ENCODE measurements around the gene FNDC3B.
"Not testable (repeated sequence)": the region's sequence is repeated elsewhere in the genome, so short reads cannot be mapped to it uniquely, and the experiment has no call there.

Gene FNDC3B

GRCh38 chr3:172365028-172365567 lies 325.7 kb downstream of the FNDC3B start:
- DNase-seq (ENCODE audit: low read depth) = no peak

- no peak for DNase-seq (ENCODE audit: low read depth)
Measured at GRCh38 chr3:172367205-172368105, 328.1 kb downstream of the FNDC3B start.

GRCh38 chr3:172368556-172368955 lies 329.2 kb downstream of the FNDC3B start:
- DNase-seq (ENCODE audit: low read depth) = not testable (repeated sequence)

- DNase-seq (ENCODE audit: low read depth) = no peak
Measured at GRCh38 chr3:172369590-172370259, 330.3 kb downstream of the FNDC3B start.

- no peak for DNase-seq (ENCODE audit: low read depth)
Measured at GRCh38 chr3:172370419-172370818, 331.0 kb downstream of the FNDC3B start.

- DNase-seq (ENCODE audit: low read depth) = no peak
Measured at GRCh38 chr3:172371544-172371943, 332.2 kb downstream of the FNDC3B start.

- no peak for DNase-seq (ENCODE audit: low read depth)
Measured at GRCh38 chr3:172372895-172373294, 333.5 kb downstream of the FNDC3B start.

GRCh38 chr3:172373912-172374311 lies 334.5 kb downstream of the FNDC3B start:
- DNase-seq (ENCODE audit: low read depth) = no peak

GRCh38 chr3:172375206-172375850 lies 335.9 kb downstream of the FNDC3B start:
- no peak for DNase-seq (ENCODE audit: low read depth)

- no peak for DNase-seq (ENCODE audit: low read depth)
Measured at GRCh38 chr3:172376402-172376801, 337.0 kb downstream of the FNDC3B start.

GRCh38 chr3:172376881-172377280 lies 337.5 kb downstream of the FNDC3B start:
- DNase-seq (ENCODE audit: low read depth) = no peak

GRCh38 chr3:172378439-172378838 lies 339.1 kb downstream of the FNDC3B start:
- DNase-seq (ENCODE audit: low read depth) = no peak

GRCh38 chr3:172379372-172379771 lies 340.0 kb downstream of the FNDC3B start:
- no peak for DNase-seq (ENCODE audit: low read depth)

GRCh38 chr3:172380632-172381031 lies 341.3 kb downstream of the FNDC3B start:
- DNase-seq (ENCODE audit: low read depth) = no peak

- DNase-seq (ENCODE audit: low read depth) = no peak
Measured at GRCh38 chr3:172383306-172383796, 344.0 kb downstream of the FNDC3B start.

GRCh38 chr3:172384836-172385235 lies 345.5 kb downstream of the FNDC3B start:
- DNase-seq (ENCODE audit: low read depth) = no peak

GRCh38 chr3:172387728-172388127 lies 348.4 kb downstream of the FNDC3B start:
- DNase-seq (ENCODE audit: low read depth) = no peak

- DNase-seq (ENCODE audit: low read depth) = no peak
Measured at GRCh38 chr3:172388412-172389078, 349.2 kb downstream of the FNDC3B start.

- DNase-seq (ENCODE audit: low read depth) = no peak
Measured at GRCh38 chr3:172390792-172391191, 351.4 kb downstream of the FNDC3B start.

GRCh38 chr3:172391592-172392302 lies 352.4 kb downstream of the FNDC3B start:
- DNase-seq (ENCODE audit: low read depth) = no peak

GRCh38 chr3:172394692-172395091 lies 355.3 kb downstream of the FNDC3B start:
- DNase-seq (ENCODE audit: low read depth) = no peak

Data from activated gamma-delta T cell treated with anti-CD3 and anti-CD28 coated beads, Interleukin-2, amount 50 U/mL, for 16 hours (primary cell).